GM13976 (cell line): ENCODE data around the gene CASD1.

Source experiments
- DNase-seq: peaks from one replicate; pipeline ENCODE4 v3.0.0; 2012; ENCODE audit warnings: low spot score
- CTCF ChIP-seq: IDR thresholded peaks from 2 replicates; pipeline ENCODE4 v1.5.1; 2012; ENCODE audit warnings: borderline replicate concordance, mild to moderate bottlenecking; ENCODE audit not compliant: insufficient read depth; ENCODE audit errors: extremely low read depth, missing control alignments, control extremely low read depth
- in situ Hi-C: fragments of 300-500 bp; cut with MboI; formaldehyde crosslinking; loops from one replicate; pipeline ENCODE4 v1.12.0; 2022; ENCODE audit warnings: low sequenced_read_pairs, mixed read lengths, inconsistent platforms; ENCODE audit not compliant: unreplicated experiment

CASD1 gene

DNA sequence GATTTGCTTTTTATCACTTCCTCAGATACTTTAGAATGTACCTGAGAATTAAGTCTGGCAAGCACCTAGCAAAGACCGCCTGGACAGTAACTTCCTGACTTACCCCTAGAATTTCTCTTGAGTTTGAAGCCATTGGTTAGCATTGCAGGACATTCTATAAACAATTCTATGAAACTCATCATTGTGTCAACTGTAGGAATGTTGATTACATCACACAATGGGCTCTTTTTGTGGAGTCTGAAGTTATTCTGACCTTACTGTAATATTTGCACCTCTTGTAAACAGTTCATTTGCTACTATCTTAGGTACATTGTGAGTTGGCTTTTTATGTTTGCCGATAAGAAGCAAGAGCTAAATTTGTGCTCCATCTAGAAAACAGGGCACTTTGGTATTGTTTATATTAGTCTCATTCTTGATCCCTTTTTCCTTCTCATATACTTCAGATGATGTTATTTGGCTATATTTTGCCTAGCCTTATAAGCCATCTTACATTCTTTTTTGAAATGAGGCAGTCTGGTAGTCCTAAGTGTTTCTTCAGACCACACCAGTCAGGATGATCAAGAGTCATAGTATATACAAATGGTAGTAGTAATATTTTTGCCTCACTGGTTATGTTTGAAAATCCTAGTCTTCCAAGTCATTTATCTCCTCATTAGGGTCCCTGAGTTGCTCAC lies 52.4 kb downstream of the CASD1 start:
- no peak for TF ChIP-seq CTCF
- no peak for DNase-seq
- in situ Hi-C loops: no loop called here

- no peak for TF ChIP-seq CTCF
- in situ Hi-C loops: no loop called here
- no peak for DNase-seq
Observed at GRCh38 chr7:94562525-94562924, 52.9 kb downstream of the CASD1 start.

GRCh38 chr7:94565247-94565894 lies 55.8 kb downstream of the CASD1 start:
- in situ Hi-C loops: no loop called here
- TF ChIP-seq CTCF: no peak
- no peak for DNase-seq

DNA sequence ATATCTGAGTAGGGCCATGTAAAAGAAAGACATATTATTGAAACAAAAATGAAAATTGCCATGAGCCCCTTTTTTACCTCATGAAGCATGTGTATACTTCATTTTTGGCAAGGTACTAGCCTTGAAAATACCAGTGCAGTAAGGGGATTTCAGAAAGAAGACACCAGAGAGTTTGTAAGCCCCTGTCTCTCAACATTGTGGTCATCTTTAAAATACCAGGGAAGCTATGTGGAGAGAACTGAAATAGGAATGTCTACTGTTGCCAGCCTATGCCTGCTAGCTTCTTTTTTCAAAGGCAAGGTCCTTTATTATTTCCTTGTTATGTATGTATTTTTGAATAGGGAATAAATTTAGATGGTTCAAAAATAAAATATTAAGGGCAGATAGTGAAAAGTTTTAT lies 57.8 kb downstream of the CASD1 start:
- in situ Hi-C loops: no loop called here
- no peak for TF ChIP-seq CTCF
- DNase-seq: no peak

GRCh38 chr7:94571816-94572215 lies 62.2 kb downstream of the CASD1 start:
- TF ChIP-seq CTCF: no peak
- no peak for DNase-seq
- in situ Hi-C loops: no loop called here

DNA sequence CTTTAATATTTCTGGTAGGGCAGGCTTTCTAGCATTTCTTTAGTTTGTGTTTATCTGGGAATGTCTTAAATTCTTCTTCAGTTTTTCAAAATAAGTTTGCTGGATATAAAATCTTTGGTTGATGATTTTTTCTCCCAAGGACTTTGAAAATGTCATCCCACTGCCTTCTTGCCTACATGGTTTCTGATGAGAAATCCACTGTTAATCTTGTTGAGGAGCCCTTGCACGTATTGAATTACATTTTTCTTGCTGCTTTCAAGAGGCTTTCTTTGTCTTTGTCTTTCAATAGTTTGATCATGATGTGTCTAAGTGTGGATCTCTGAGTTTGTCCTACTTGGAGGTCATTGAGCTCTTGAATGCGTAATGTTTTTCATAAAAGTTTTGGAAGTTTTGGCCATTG lies 66.0 kb downstream of the CASD1 start:
- in situ Hi-C loops: no loop called here
- no peak for TF ChIP-seq CTCF

DNA sequence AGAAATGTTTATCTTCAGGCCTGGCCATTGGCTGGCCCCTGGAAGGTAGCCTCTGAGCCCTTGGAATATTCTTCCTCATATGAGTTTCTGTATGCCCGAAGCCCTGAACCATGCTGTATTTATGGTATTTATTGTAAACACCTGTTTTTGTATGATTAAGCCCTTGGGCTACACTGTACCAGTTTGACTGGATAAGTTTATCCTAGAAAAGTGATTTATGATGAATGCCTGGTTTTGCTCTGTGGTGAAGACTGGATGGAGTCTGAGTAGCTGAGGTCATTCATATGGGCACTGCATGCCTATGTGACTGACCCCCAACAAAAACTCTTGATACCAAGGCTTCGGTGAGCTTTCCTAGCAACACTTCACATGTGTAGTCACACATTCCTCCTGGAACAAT lies 66.7 kb downstream of the CASD1 start:
- no peak for TF ChIP-seq CTCF
- in situ Hi-C loops: no loop called here
- no peak for DNase-seq

More for the DNA sequence above, 66.0 kb downstream of the CASD1 start:
- DNase-seq: no peak
